H1 (cell line): ENCODE measurements around the gene POLRMT. TPM values are rescaled to one million over a fixed set of nuclear protein-coding genes. Genes with fewer than 3 reads are reported as not detected.

ENCODE experiments used
- CHD2 ChIP-seq: IDR thresholded peaks from 2 replicates; pipeline ENCODE4 v1.6.1; 2012; ENCODE audit warnings: low read length, improper control_type of control experiment
- JUN ChIP-seq: IDR thresholded peaks from 2 replicates; pipeline ENCODE4 v1.6.1; 2011; ENCODE audit warnings: low read depth, mild to moderate bottlenecking, improper control_type of control experiment, low read length
- KDM1A ChIP-seq: fragments of 200-600, 300-600 bp; sonication (generic); IDR thresholded peaks from 2 replicates; pipeline ENCODE4 v1.7.1; 2016; ENCODE audit warnings: mild to moderate bottlenecking, low read length, borderline replicate concordance
- PHF8 ChIP-seq: fragments of 200-600 bp; sonication (generic); conservative IDR thresholded peaks from 2 replicates; pipeline ENCODE4 v1.7.1; 2012; ENCODE audit warnings: low read depth, mild to moderate bottlenecking, inconsistent platforms, low read length, moderate library complexity
- RAD21 ChIP-seq, 2 experiments: IDR thresholded peaks in 1 of 2; conservative IDR thresholded peaks in 1 of 2; 2 replicates each; pipeline ENCODE4 v1.6.1; 2011; ENCODE audit warnings: low read depth in 2 of 2, low read length in 2 of 2, improper control_type of control experiment in 1 of 2, inconsistent platforms in 1 of 2, mild to moderate bottlenecking in 1 of 2, moderate library complexity in 1 of 2
- SAP30 ChIP-seq: fragments of 300-600 bp; sonication (generic); IDR thresholded peaks from 2 replicates; pipeline ENCODE4 v1.7.1; 2012; ENCODE audit warnings: low read length, moderate library complexity, mild to moderate bottlenecking, inconsistent platforms; ENCODE audit not compliant: insufficient read depth, insufficient replicate concordance
- TAF1 ChIP-seq: IDR thresholded peaks from 2 replicates; pipeline ENCODE4 v1.6.1; 2011; ENCODE audit warnings: mild to moderate bottlenecking, low read depth, low read length
- polyA plus RNA-seq, 7 experiments: library from polyadenylated mRNA; depleted of rRNA in 3 of 7; stranded (reverse) in 5 of 7; unstranded in 2 of 7; fragments of >200 nt in 5 of 7; fragments of 200-250 nt in 2 of 7; gene quantifications; 1 replicate in 5 of 7; 2 replicates in 1 of 7; 4 replicates in 1 of 7; pipeline versions ENCODE4 v1.2.1 to v1.2.3, GENCODE V29; 2011 to 2013; ENCODE audit warnings: missing spikeins in 2 of 7, mixed read lengths in 2 of 7
- total RNA-seq: library from RNA; stranded (reverse); fragmentation: NEBNext Ultra II Directional; extraction: Animal tissue kit (Norgen Biotek cat#: 25700); gene quantifications from 2 replicates; pipeline ENCODE4 v1.2.1, GENCODE V29; 2021

POLRMT gene
- total and polyA plus RNA-seq, 2 of the 8 experiments (the other 6 are each of a cell fraction or from before 2014, with no cell fraction given) = 93.0 to 111 TPM

DNA sequence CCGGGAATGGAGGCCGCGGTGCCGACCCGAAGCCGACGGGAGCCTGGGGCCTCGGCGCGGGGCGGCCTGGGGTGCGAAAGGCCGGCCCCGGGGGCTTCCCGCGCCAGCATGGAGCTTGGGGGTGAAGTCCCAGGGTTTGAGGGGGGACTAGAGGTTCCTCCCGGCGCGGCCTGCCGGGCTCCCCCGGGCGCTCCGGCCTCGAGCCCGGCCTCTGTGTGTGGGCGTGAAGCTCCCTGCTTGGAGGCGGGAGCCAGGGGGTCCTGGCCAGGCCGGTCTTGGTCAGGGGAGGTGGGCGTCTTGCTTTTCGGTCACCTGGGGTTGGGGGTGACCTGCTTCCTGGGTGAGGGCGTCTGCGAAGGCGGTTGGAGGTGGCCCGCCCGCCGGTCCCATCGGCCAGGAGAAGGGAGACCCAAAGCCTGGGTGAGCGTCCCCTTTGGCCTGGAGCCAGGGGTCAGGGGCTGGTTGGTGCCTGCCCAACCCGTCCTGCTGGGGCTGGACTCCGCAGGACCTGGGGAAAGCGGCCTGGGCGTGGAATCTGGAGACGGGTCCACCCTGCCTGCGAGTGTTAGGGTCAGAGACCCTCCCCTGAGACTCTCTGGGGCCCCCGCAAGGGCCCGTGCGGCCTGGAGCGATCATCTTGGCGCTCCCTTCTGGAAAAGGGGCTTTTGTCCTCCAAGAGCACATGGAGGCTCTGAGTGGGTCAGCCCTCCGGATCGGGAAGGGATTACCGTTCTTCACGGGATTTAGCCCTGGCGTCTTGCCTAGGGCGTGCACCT is 60.4 kb downstream of the POLRMT start (continued):
- TF ChIP-seq TAF1 = 0 out of 2 replicates have a peak, but pooled peaks have one; percentile 31
- TF ChIP-seq SAP30 = peak; percentile 39
- TF ChIP-seq PHF8 = peak; percentile 48; the same call in 1 of the 2 replicates
- TF ChIP-seq CHD2 = peak; percentile 64; the same call in 1 of the 2 replicates
- no peak for TF ChIP-seq JUN
- TF ChIP-seq RAD21 (IDR thresholded peaks at IDR 0.05 in 1 of 2, conservative IDR thresholded peaks at IDR 0.05 in 1 of 2; ENCODE audit: low read depth in 2 of 2, low read length in 2 of 2) = no peak
- TF ChIP-seq KDM1A = no peak
